AG04449 (cell line): ENCODE measurements around the gene IL15RA.

Experiments
- CTCF ChIA-PET: fragments of 350-600 bp; formaldehyde crosslinking; extraction: SDS; loops from one replicate; lab custom pipeline; 2021; ENCODE audit warnings: antibody characterized with exemption; lab: Yijun Ruan, JAX
- POLR2A ChIA-PET: fragments of 400-600, 350-600 bp; formaldehyde crosslinking; extraction: SDS; loops from one replicate; lab custom pipeline; 2020; ENCODE audit warnings: antibody characterized with exemption, inconsistent platforms; lab: Yijun Ruan, JAX
- DNase-seq: peaks from one replicate; pipeline ENCODE4 v3.0.0-alpha.2; 2010; ENCODE audit warnings: low read depth, low spot score
- H3K4me3 ChIP-seq: 2 replicates; pipeline ENCODE4 v1.5.1; 2011; ENCODE audit warnings: low read depth, mild to moderate bottlenecking, control low read depth, low read length
- TF ChIP-seq, protein P1 (sequence below): IDR thresholded peaks from one replicate; pipeline ENCODE4 v1.5.1; 2011; ENCODE audit warnings: mild to moderate bottlenecking, moderate library complexity, low read length, control low read depth, inconsistent platforms; ENCODE audit not compliant: insufficient read depth; ENCODE audit errors: missing control alignments

The IL15RA gene

DNA sequence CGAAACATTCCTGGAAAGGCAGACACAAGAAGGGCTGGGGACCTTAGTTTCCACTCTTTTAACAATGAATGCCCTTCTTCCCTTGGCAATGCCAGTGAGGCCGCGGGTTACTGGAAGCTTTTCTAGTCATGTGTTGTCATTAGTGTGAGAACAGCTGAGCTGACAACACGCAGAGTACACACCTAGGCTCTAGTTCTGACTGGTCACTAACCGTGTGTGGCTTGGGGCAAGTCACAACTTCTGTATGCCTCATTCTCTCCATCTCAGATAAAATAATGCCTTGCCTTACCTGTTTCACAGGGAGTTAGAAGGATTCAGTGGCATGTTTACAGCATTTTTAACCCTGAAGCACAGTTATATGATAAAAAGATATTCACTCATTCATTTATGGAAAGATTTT lies 55.6 kb downstream of the IL15RA start:
- no peak overlapping the region for H3K4me3 ChIP-seq
- ChIA-PET POLR2A (no interaction called here), CTCF (no interaction called here)
- DNase-seq = no peak
- TF ChIP-seq, protein P1, sequence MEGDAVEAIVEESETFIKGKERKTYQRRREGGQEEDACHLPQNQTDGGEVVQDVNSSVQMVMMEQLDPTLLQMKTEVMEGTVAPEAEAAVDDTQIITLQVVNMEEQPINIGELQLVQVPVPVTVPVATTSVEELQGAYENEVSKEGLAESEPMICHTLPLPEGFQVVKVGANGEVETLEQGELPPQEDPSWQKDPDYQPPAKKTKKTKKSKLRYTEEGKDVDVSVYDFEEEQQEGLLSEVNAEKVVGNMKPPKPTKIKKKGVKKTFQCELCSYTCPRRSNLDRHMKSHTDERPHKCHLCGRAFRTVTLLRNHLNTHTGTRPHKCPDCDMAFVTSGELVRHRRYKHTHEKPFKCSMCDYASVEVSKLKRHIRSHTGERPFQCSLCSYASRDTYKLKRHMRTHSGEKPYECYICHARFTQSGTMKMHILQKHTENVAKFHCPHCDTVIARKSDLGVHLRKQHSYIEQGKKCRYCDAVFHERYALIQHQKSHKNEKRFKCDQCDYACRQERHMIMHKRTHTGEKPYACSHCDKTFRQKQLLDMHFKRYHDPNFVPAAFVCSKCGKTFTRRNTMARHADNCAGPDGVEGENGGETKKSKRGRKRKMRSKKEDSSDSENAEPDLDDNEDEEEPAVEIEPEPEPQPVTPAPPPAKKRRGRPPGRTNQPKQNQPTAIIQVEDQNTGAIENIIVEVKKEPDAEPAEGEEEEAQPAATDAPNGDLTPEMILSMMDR = no peak

DNA sequence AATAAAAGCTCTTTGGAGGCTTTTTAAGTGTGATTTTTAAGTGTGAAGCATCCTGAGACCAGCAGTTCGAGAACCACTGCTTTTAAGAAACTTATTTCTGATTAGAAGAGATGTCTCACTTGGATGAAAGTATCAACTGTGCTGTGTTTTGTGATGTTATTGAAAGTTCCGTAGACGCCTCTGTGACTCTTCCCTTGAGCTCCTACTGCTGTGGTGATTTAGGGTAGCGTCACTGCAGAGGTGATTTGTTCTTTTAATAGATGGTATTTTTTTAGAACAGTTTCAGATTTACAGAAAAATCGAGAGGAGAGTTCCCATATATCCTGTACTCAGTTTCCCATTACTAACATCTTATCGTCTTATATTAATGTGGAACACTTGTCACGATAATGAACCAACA lies 57.8 kb downstream of the IL15RA start:
- POLR2A ChIA-PET = no interaction called here
- no peak overlapping the region for H3K4me3 ChIP-seq
- CTCF ChIA-PET = no interaction called here
- no peak for DNase-seq
- TF ChIP-seq, protein P1 = no peak

DNA sequence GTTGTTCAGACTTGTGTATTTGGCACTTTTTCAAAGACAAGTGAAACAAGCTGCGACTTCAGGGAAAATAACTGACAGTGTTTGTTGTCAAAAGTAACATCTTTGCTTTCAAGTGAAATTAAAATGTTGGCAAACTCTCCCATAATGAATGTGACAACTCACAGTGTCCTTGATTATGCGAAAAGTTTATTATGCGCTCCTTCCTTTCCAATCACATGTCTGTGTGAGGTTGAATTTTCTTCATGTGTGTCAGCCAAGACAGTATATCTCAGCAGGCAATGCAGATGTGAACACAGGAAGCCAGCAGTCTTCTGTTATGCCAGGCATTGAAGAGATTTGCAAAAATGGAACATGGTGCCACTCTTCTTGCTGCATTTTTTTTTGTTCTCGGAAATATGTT lies 58.6 kb downstream of the IL15RA start:
- DNase-seq = no peak
- TF ChIP-seq, protein P1 = no peak
- CTCF ChIA-PET = no interaction called here
- no peak overlapping the region for H3K4me3 ChIP-seq
- POLR2A ChIA-PET = no interaction called here

DNA sequence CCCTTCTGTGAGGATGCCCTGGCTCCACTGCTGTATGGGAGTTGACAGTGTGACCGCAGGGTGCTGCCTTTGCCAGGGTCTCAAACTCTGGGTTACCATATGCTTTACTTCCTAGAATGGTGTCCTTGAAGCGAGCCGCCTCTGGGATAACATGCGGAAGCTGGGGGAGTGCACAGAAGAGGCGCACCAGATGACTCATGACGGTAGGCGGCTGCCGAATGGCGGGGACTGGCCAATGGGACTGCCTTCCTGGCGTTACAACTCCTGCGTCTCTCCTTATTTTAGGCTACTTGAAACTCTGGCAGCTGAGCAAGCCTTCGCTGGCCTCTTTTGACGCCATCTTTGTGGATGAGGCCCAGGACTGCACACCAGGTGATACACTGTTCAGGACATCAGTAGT lies 60.0 kb downstream of the IL15RA start:
- TF ChIP-seq, protein P1 = no peak
- DNase-seq = no peak
- ChIA-PET POLR2A (no interaction called here), CTCF (no interaction called here)
- H3K4me3 ChIP-seq = no peak overlapping the region

DNA sequence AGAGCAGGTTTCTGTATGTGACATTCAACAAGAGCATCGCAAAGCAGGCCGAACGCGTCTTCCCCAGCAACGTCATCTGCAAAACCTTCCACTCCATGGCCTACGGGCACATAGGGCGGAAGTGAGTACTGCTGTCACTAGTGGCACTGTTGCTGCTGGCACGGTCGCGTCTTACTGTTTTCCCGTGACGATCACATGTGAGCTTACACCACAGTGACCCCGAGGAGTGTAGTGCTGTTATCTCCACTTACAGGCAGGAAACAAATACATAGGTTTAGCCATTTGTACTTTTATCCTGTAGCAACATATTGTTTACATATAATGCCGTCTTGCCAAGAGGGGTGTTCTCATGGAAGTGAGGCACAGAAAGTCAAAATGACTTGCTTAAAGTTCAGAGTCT lies 61.9 kb downstream of the IL15RA start:
- POLR2A ChIA-PET = no interaction called here
- CTCF ChIA-PET = no interaction called here

DNA sequence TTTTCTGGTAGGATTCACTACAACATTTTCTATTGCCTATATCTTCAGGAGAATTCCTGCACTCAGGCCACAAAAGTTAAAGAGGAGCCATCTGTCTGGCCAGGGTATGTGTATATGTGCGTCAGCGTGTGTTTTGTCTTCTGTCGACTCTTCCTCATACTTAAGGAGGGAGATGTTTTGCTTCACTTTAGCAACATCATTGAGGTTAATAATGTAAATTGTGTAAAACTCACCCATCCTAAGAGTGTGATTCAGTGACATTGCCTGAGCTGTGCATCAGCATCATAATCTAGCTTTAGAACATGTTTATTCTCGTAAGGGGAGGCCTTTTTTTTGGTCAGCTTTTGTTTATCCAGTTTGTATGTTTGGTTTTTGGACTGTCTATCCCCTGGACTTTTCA lies 63.6 kb downstream of the IL15RA start:
- ChIA-PET POLR2A (no interaction called here), CTCF (no interaction called here)
- H3K4me3 ChIP-seq = no peak overlapping the region
- TF ChIP-seq, protein P1 = no peak
- DNase-seq = no peak

More for the DNA sequence above, 61.9 kb downstream of the IL15RA start:
- TF ChIP-seq, protein P1 = no peak
- DNase-seq = no peak
- no peak overlapping the region for H3K4me3 ChIP-seq
